ENCODE data around the gene PPP1R15B. TPM values are rescaled to one million over a fixed set of nuclear protein-coding genes. Genes with fewer than 3 reads are reported as not detected.

PPP1R15B gene
- total and polyA plus RNA-seq, 4 donors, result 13.0 to 54.0 (median 26.1) TPM

- Histone ChIP-seq H3K36me3 (ENCODE audit: control insufficient read depth in 4 of 4, insufficient read depth in 3 of 4, low read depth in 1 of 4, low read length in 3 of 4) (no peaks in the 10 kb centered on the region), H3K27me3 (ENCODE audit: control insufficient read depth in 4 of 4, insufficient read depth in 4 of 4, low read length in 3 of 4) (no peaks in the 10 kb centered on the region), H3K27ac (ENCODE audit: low read depth in 1 of 2, low read length in 2 of 2) (no peak overlapping the region), H3K9me3 (ENCODE audit: control insufficient read depth in 4 of 4, low read length in 3 of 4) (no peaks in the 10 kb centered on the region), H3K9ac (ENCODE audit: low read depth in 1 of 2, low read length in 2 of 2) (no peak overlapping the region), H3K4me3 (ENCODE audit: low read depth in 1 of 3, low read length in 3 of 3) (no peak overlapping the region), H3K4me1 (ENCODE audit: control insufficient read depth in 4 of 4, insufficient read depth in 4 of 4, low read length in 3 of 4) (peaks cover 0 to 17% (median 5%) of the 10 kb centered on the region in 4 donors)
- DNase-seq (ENCODE audit: low spot score), result no peak
- 64% methylated on average over 4 of the region's 4 CpGs for WGBS
- TF ChIP-seq ATF3 (IDR thresholded peaks at IDR 0.05) (no peak), CTCF (IDR thresholded peaks at IDR 0.05; ENCODE audit: low read depth, low read length, missing input control) (no peak), RAD21 (IDR thresholded peaks at IDR 0.05) (no peak), HNF4G (IDR thresholded peaks at IDR 0.05) (no peak), TAF1 (conservative IDR thresholded peaks at IDR 0.05) (no peak), GABPA (IDR thresholded peaks at IDR 0.05 in 1 of 2, conservative IDR thresholded peaks at IDR 0.05 in 1 of 2) (no peak), FOXA2 (IDR thresholded peaks at IDR 0.05) (no peak), HNF4A (conservative IDR thresholded peaks at IDR 0.05) (no peak), EGR1 (IDR thresholded peaks at IDR 0.05; ENCODE audit: low read depth in 2 of 2) (no peak), NR2F2 (IDR thresholded peaks at IDR 0.05) (no peak), RXRA (IDR thresholded peaks at IDR 0.05) (no peak), SP1 (IDR thresholded peaks at IDR 0.05) (no peak), JUND (IDR thresholded peaks at IDR 0.05) (no peak), YY1 (IDR thresholded peaks at IDR 0.05) (no peak), FOXA1 (IDR thresholded peaks at IDR 0.05) (no peak)
- TF ChIP-seq, protein P1, sequence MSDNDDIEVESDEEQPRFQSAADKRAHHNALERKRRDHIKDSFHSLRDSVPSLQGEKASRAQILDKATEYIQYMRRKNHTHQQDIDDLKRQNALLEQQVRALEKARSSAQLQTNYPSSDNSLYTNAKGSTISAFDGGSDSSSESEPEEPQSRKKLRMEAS (IDR thresholded peaks at IDR 0.05), result no peak
- TF ChIP-seq, protein P2, sequence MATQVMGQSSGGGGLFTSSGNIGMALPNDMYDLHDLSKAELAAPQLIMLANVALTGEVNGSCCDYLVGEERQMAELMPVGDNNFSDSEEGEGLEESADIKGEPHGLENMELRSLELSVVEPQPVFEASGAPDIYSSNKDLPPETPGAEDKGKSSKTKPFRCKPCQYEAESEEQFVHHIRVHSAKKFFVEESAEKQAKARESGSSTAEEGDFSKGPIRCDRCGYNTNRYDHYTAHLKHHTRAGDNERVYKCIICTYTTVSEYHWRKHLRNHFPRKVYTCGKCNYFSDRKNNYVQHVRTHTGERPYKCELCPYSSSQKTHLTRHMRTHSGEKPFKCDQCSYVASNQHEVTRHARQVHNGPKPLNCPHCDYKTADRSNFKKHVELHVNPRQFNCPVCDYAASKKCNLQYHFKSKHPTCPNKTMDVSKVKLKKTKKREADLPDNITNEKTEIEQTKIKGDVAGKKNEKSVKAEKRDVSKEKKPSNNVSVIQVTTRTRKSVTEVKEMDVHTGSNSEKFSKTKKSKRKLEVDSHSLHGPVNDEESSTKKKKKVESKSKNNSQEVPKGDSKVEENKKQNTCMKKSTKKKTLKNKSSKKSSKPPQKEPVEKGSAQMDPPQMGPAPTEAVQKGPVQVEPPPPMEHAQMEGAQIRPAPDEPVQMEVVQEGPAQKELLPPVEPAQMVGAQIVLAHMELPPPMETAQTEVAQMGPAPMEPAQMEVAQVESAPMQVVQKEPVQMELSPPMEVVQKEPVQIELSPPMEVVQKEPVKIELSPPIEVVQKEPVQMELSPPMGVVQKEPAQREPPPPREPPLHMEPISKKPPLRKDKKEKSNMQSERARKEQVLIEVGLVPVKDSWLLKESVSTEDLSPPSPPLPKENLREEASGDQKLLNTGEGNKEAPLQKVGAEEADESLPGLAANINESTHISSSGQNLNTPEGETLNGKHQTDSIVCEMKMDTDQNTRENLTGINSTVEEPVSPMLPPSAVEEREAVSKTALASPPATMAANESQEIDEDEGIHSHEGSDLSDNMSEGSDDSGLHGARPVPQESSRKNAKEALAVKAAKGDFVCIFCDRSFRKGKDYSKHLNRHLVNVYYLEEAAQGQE (IDR thresholded peaks at IDR 0.05), result no peak
- TF ChIP-seq, protein P3, sequence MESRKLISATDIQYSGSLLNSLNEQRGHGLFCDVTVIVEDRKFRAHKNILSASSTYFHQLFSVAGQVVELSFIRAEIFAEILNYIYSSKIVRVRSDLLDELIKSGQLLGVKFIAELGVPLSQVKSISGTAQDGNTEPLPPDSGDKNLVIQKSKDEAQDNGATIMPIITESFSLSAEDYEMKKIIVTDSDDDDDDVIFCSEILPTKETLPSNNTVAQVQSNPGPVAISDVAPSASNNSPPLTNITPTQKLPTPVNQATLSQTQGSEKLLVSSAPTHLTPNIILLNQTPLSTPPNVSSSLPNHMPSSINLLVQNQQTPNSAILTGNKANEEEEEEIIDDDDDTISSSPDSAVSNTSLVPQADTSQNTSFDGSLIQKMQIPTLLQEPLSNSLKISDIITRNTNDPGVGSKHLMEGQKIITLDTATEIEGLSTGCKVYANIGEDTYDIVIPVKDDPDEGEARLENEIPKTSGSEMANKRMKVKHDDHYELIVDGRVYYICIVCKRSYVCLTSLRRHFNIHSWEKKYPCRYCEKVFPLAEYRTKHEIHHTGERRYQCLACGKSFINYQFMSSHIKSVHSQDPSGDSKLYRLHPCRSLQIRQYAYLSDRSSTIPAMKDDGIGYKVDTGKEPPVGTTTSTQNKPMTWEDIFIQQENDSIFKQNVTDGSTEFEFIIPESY (IDR thresholded peaks at IDR 0.05), result no peak
These were observed 51.3 kb downstream of the PPP1R15B start for GRCh38 chr1:204360314-204360713.
